ENCODE measurements around the gene KHDRBS2. TPM values are rescaled to one million over a fixed set of nuclear protein-coding genes. Genes with fewer than 3 reads are reported as not detected.

KHDRBS2 gene
- polyA plus RNA-seq, 1 donor (not counting 4 experiments of a cell fraction or from before 2014, with no cell fraction given): not detected

DNA sequence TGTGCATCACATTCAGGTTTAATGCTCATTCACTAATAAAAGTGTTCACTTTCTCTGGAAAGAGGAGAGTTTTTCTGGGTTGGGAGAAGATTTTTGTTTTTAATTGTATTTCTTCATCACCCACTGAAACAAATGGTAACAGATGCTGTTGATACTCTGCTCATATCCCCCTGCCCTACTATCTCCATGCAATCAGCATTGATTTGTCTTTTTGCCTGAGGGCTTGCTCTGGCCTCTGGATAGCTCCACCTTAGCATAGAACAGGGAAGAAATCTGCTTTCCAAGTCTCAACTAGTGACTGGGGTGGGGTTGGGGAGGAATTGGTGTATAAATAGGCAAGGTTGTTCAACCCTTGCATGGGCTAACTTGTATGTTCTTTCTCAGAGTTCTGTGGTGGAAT, 296.4 kb downstream of the KHDRBS2 start:
- H3K4me2 ChIP-seq (ENCODE audit: control insufficient read depth, extremely low read depth, insufficient read depth, low read depth, low read length): no peak overlapping the region
- no peaks in the 10 kb centered on the region for H3K36me3 ChIP-seq (ENCODE audit: control insufficient read depth in 2 of 2, extremely low read depth in 1 of 2, insufficient read depth in 2 of 2, low read length in 2 of 2)
- no peak overlapping the region for H2AFZ ChIP-seq (ENCODE audit: control insufficient read depth, low read length)
- H3K79me2 ChIP-seq (ENCODE audit: control insufficient read depth, insufficient read depth, low read length): no peaks in the 10 kb centered on the region
- no peaks in the 10 kb centered on the region for H3K4me1 ChIP-seq (ENCODE audit: control insufficient read depth, extremely low read depth, insufficient read depth, low read length)
- H3K27ac ChIP-seq (ENCODE audit: control insufficient read depth, insufficient read depth, low read length): no peak overlapping the region
- TF ChIP-seq EZH2 (IDR thresholded peaks at IDR 0.05; ENCODE audit: low read length): no peak
- TF ChIP-seq, protein P1, sequence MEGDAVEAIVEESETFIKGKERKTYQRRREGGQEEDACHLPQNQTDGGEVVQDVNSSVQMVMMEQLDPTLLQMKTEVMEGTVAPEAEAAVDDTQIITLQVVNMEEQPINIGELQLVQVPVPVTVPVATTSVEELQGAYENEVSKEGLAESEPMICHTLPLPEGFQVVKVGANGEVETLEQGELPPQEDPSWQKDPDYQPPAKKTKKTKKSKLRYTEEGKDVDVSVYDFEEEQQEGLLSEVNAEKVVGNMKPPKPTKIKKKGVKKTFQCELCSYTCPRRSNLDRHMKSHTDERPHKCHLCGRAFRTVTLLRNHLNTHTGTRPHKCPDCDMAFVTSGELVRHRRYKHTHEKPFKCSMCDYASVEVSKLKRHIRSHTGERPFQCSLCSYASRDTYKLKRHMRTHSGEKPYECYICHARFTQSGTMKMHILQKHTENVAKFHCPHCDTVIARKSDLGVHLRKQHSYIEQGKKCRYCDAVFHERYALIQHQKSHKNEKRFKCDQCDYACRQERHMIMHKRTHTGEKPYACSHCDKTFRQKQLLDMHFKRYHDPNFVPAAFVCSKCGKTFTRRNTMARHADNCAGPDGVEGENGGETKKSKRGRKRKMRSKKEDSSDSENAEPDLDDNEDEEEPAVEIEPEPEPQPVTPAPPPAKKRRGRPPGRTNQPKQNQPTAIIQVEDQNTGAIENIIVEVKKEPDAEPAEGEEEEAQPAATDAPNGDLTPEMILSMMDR (optimal IDR thresholded peaks at IDR 0.05 in 1 of 3, IDR thresholded peaks at IDR 0.05 in 1 of 3, conservative IDR thresholded peaks at IDR 0.05 in 1 of 3; ENCODE audit: extremely low read depth in 1 of 3, insufficient read depth in 2 of 3, low read length in 3 of 3): no peak
- H3K9ac ChIP-seq (ENCODE audit: control insufficient read depth, extremely low read depth, insufficient read depth, low read length): no peak overlapping the region
- no peaks in the 10 kb centered on the region for H3K9me3 ChIP-seq (ENCODE audit: control insufficient read depth, low read depth, low read length)
- DNase-seq (ENCODE audit: low read depth, low spot score) (no peak), FAIRE-seq (no peak)
- H3K4me3 ChIP-seq (ENCODE audit: control insufficient read depth in 2 of 3, extremely low read depth in 1 of 3, insufficient read depth in 2 of 3, low read depth in 1 of 3, low read length in 3 of 3): no peak overlapping the region
- H3K27me3 ChIP-seq (ENCODE audit: control insufficient read depth, extremely low read depth, insufficient read depth, low read length): no peaks in the 10 kb centered on the region
- no peaks in the 10 kb centered on the region for H4K20me1 ChIP-seq (ENCODE audit: control insufficient read depth, extremely low read depth, insufficient read depth, low read length)
- dilution Hi-C loops (cut with MboI; ENCODE audit: extremely low pct_ligation_motif_present, low sequenced_read_pairs): no loop called here
- H3K9me1 ChIP-seq (ENCODE audit: control insufficient read depth, extremely low read depth, insufficient read depth, low read length): no peaks in the 10 kb centered on the region

DNA sequence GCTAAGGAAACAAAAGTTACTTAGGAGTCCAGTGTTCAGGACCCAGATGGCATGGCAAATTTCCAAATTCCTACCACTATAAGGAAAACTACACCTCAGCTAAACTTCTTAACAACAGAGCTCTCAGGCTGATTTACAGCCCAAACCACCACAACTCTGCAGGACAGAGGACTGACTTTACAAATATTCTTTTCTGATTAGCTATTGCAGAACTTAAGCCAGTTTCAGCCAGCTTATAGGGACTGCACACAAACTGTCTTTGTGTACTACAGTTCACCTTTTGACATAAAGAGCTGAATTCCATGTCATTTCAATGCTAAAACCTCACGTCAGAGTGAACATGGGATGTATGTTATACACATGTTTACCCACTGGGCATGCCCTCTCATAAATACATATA, 305.4 kb downstream of the KHDRBS2 start:
- TF ChIP-seq, protein P1 (optimal IDR thresholded peaks at IDR 0.05 in 1 of 3, IDR thresholded peaks at IDR 0.05 in 1 of 3, conservative IDR thresholded peaks at IDR 0.05 in 1 of 3; ENCODE audit: extremely low read depth in 1 of 3, insufficient read depth in 2 of 3, low read length in 3 of 3): no peak
- no peak for TF ChIP-seq EZH2 (IDR thresholded peaks at IDR 0.05; ENCODE audit: low read length)
- Histone ChIP-seq H3K79me2 (ENCODE audit: control insufficient read depth, insufficient read depth, low read length) (no peaks in the 10 kb centered on the region), H3K4me3 (ENCODE audit: control insufficient read depth in 2 of 3, extremely low read depth in 1 of 3, insufficient read depth in 2 of 3, low read depth in 1 of 3, low read length in 3 of 3) (no peak overlapping the region), H3K4me1 (ENCODE audit: control insufficient read depth, extremely low read depth, insufficient read depth, low read length) (no peaks in the 10 kb centered on the region), H3K9me1 (ENCODE audit: control insufficient read depth, extremely low read depth, insufficient read depth, low read length) (no peaks in the 10 kb centered on the region), H3K9ac (ENCODE audit: control insufficient read depth, extremely low read depth, insufficient read depth, low read length) (no peak overlapping the region), H3K36me3 (ENCODE audit: control insufficient read depth in 2 of 2, extremely low read depth in 1 of 2, insufficient read depth in 2 of 2, low read length in 2 of 2) (no peaks in the 10 kb centered on the region), H3K9me3 (ENCODE audit: control insufficient read depth, low read depth, low read length) (no peaks in the 10 kb centered on the region), H2AFZ (ENCODE audit: control insufficient read depth, low read length) (no peak overlapping the region), H3K27ac (ENCODE audit: control insufficient read depth, insufficient read depth, low read length) (no peak overlapping the region), H4K20me1 (ENCODE audit: control insufficient read depth, extremely low read depth, insufficient read depth, low read length) (no peaks in the 10 kb centered on the region), H3K27me3 (ENCODE audit: control insufficient read depth, extremely low read depth, insufficient read depth, low read length) (no peaks in the 10 kb centered on the region), H3K4me2 (ENCODE audit: control insufficient read depth, extremely low read depth, insufficient read depth, low read depth, low read length) (no peak overlapping the region)
- dilution Hi-C loops (cut with MboI; ENCODE audit: extremely low pct_ligation_motif_present, low sequenced_read_pairs): no loop called here
- DNase-seq (ENCODE audit: low read depth, low spot score) (no peak), FAIRE-seq (no peak)
